AG04449 (cell line): ENCODE results near the gene GRIN3A.

Experiments used
- CTCF ChIA-PET: fragments of 350-600 bp; formaldehyde crosslinking; extraction: SDS; loops from one replicate; lab custom pipeline; 2021; ENCODE audit warnings: antibody characterized with exemption; lab: Yijun Ruan, JAX
- POLR2A ChIA-PET: fragments of 400-600, 350-600 bp; formaldehyde crosslinking; extraction: SDS; loops from one replicate; lab custom pipeline; 2020; ENCODE audit warnings: antibody characterized with exemption, inconsistent platforms; lab: Yijun Ruan, JAX
- DNase-seq: peaks from one replicate; pipeline ENCODE4 v3.0.0-alpha.2; 2010; ENCODE audit warnings: low read depth, low spot score
- H3K4me3 ChIP-seq: 2 replicates; pipeline ENCODE4 v1.5.1; 2011; ENCODE audit warnings: low read depth, mild to moderate bottlenecking, control low read depth, low read length
- TF ChIP-seq, protein P1 (sequence below): IDR thresholded peaks from one replicate; pipeline ENCODE4 v1.5.1; 2011; ENCODE audit warnings: mild to moderate bottlenecking, moderate library complexity, low read length, control low read depth, inconsistent platforms; ENCODE audit not compliant: insufficient read depth; ENCODE audit errors: missing control alignments

GRIN3A gene

GRCh38 chr9:101707721-101708120 is 30.7 kb downstream of the GRIN3A start:
- no peak overlapping the region for H3K4me3 ChIP-seq
- ChIA-PET POLR2A (no interaction called here), CTCF (no interaction called here)
- TF ChIP-seq, protein P1, sequence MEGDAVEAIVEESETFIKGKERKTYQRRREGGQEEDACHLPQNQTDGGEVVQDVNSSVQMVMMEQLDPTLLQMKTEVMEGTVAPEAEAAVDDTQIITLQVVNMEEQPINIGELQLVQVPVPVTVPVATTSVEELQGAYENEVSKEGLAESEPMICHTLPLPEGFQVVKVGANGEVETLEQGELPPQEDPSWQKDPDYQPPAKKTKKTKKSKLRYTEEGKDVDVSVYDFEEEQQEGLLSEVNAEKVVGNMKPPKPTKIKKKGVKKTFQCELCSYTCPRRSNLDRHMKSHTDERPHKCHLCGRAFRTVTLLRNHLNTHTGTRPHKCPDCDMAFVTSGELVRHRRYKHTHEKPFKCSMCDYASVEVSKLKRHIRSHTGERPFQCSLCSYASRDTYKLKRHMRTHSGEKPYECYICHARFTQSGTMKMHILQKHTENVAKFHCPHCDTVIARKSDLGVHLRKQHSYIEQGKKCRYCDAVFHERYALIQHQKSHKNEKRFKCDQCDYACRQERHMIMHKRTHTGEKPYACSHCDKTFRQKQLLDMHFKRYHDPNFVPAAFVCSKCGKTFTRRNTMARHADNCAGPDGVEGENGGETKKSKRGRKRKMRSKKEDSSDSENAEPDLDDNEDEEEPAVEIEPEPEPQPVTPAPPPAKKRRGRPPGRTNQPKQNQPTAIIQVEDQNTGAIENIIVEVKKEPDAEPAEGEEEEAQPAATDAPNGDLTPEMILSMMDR = no peak
- no peak for DNase-seq

GRCh38 chr9:101706997-101707396 is 31.4 kb downstream of the GRIN3A start:
- ChIA-PET POLR2A (no interaction called here), CTCF (no interaction called here)
- TF ChIP-seq, protein P1 = no peak
- H3K4me3 ChIP-seq = no peak overlapping the region
- DNase-seq = no peak

DNA sequence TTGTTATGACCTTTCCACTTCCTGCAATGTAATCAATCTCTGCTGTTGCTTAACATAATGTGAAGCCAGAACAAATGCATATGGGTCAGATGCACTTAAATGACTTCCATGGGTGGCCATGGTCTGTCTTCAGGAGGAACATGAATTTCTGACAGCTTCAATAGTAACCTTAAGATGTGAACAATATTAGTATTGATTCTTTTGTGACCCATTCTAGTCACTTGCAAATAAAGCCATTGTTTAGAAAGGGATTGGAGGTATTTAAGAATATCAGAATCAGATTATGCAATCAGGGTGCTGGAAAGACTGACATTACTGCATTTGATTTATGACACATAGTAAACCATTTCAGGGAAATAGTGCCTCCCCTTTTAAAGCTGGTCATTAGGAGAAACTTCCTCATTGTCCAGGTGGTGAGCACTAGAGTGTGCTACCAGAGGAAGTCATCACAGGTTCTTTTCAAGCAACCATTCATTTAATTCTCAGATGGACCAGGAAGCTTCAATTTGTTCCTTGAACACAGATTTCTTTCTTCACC is 32.1 kb downstream of the GRIN3A start:
- CTCF ChIA-PET = no interaction called here
- no peak overlapping the region for H3K4me3 ChIP-seq
- TF ChIP-seq, protein P1 = no peak
- DNase-seq = no peak
- POLR2A ChIA-PET = no interaction called here

DNA sequence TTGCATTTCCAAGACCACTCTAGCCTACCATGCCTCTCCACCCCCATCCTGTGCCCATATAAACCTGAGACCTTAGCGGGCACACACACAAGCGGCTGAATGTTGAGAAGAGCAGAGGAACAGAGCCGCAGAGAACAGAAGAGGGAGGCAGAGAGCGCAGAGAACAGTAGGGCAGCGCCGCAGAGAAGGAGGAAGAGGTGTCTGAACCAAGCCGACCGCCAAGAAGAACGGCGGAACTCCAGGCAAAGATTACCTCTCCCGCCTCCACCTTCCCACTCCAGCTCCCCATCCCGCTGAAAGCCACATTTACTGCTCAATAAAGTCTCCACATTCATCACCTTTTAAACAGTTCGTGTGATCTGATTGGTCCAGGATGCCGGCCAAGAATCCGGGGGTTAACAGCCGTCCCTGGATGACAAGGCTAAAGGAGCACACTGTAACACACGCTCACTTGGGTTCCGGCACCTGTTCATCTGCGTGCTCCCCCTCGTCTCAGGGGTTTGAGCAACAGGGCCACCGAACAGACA is 33.2 kb downstream of the GRIN3A start:
- H3K4me3 ChIP-seq = no peak overlapping the region
- CTCF ChIA-PET = no interaction called here
- POLR2A ChIA-PET = no interaction called here
- TF ChIP-seq, protein P1 = peak; percentile 8
- DNase-seq = no peak

- POLR2A ChIA-PET = no interaction called here
- TF ChIP-seq, protein P1 = no peak
- CTCF ChIA-PET = no interaction called here
- no peak for DNase-seq
- no peak overlapping the region for H3K4me3 ChIP-seq
Observed at GRCh38 chr9:101702257-101702656, 36.2 kb downstream of the GRIN3A start.

DNA sequence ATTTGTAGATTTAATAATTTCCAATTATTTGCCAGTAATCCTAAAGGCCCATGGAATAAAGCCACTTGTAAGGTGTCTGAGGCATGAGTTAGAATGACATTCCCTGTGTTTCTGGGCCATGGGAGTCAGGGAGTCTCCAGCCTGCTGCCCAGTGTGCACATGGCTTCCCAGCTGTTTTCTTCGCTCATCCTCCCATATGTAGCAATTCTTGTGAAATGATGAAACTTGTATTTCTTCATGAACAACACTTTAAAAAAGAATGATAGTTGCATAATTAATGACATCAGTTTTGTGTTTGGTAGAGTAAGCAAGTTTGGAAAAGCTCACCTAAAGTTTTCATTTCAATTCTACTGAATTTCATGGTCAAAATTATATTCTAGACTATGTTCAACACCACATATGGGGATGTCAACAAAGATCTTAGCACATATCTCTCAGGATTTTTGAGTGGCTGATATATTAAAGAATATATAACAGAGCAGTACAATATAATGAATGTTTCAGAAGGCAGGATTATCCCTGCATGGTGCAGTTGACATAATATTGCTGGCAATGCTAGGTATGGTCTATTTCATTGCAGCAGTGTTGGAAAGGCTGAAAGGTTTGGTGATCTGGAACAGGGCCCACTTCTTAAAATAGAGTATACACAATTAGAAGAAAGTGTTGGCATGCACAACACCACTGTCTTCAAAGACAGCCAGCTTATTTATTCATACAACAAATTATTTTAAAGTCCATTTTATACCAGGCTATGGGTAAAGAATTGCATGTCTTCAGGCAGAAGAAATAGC is 44.7 kb downstream of the GRIN3A start:
- POLR2A ChIA-PET = no interaction called here
- CTCF ChIA-PET = no interaction called here

More for the DNA sequence above, 44.7 kb downstream of the GRIN3A start:
- H3K4me3 ChIP-seq = no peak overlapping the region
- DNase-seq = no peak
- TF ChIP-seq, protein P1 = no peak
